Measurements from ENCODE around the gene DLL1.

Gene DLL1

DNA sequence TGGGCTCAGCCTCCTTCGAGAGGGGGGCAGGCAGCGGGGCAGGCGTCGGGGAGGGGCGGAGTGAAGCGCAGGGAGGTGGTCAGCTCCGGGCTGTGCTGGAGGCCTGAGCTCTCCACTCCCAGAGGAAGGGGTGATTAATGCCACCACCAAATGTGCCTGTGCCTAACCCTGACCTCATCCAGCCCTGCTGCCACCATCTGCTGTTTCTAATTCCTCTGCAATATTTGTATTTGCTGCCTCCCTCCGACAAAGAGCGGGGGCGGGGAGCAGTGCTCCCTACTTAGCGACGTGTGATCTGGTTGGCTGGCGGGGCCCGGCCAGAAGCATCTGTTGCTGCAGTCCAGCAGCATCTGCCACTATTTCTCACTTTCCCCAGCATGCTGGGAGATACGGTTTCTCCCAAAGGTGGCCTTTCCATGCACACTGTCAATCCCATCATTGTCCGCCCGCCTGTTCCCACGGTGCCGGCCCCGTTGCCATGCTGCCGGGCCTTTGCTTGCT, 47.0 kb downstream of the DLL1 start:
- DNase-seq (ENCODE audit: low read depth in 2 of 2), result no peak
- H3K4me3 ChIP-seq (replicated peaks in 1 of 2; ENCODE audit: low read depth in 2 of 2, low read length in 2 of 2), result no peak overlapping the region
- TF ChIP-seq, protein P1, sequence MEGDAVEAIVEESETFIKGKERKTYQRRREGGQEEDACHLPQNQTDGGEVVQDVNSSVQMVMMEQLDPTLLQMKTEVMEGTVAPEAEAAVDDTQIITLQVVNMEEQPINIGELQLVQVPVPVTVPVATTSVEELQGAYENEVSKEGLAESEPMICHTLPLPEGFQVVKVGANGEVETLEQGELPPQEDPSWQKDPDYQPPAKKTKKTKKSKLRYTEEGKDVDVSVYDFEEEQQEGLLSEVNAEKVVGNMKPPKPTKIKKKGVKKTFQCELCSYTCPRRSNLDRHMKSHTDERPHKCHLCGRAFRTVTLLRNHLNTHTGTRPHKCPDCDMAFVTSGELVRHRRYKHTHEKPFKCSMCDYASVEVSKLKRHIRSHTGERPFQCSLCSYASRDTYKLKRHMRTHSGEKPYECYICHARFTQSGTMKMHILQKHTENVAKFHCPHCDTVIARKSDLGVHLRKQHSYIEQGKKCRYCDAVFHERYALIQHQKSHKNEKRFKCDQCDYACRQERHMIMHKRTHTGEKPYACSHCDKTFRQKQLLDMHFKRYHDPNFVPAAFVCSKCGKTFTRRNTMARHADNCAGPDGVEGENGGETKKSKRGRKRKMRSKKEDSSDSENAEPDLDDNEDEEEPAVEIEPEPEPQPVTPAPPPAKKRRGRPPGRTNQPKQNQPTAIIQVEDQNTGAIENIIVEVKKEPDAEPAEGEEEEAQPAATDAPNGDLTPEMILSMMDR (IDR thresholded peaks at IDR 0.05; ENCODE audit: low read depth, low read length), result no peak

DNA sequence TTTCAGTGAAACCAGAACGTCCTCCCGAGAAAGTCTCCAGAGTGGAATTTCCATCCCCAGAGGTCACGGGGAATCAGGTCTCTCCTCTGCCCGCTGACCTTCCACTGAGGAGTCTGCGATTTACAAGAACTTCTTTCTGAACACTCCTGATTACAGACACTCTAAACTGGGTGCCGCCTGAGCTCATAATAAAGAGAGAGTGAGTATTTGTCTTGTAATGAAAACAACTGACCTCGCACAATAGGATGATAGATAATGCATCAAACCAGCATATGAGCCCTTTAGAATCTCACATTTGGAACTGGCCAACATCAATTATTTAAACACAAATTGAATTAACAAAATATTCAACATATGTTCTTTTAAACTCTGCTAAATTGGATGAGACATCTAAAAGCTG, 47.5 kb downstream of the DLL1 start:
- no peak for DNase-seq (ENCODE audit: low read depth in 2 of 2)
- no peak overlapping the region for H3K4me3 ChIP-seq (replicated peaks in 1 of 2; ENCODE audit: low read depth in 2 of 2, low read length in 2 of 2)
- TF ChIP-seq, protein P1 (IDR thresholded peaks at IDR 0.05; ENCODE audit: low read depth, low read length), result no peak

DNA sequence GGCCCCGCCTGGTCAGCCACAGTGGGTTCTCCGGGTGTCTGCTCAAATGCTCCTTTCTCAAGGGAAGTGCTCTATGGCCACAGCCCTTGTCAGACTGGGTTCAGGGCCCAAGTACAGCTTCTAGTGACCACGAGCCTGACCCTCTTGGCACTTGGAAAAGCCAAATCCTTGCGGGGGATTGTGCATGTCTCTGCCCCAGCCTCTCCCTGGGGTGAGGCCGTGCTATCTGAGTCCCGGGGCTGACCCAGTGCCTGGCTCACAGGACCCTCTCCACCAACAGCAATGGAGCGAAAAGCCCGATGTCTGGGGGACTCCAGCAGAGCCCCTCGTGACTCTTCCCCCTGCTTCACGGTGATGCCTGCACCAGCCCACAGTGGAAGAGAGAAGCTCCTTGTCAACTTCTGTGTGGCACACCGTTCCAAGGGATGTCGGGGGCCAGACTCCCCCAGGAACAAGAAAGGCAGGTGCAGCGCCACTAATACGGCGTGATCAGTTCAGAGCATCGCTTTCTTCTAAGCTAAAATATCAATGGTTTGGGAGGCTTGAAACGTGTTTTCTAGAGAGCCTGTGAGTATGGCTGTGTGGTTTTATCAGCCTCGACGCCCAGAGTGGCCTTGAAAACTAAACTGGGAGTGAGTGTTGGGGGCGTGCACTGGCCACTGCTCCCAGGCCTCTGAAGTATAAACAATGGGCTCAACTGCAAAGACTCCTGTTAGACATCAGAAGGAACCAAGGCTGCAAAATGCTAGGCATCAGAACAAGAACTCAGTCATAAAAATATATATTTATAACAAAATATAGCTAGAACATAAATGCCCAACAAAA, 51.9 kb downstream of the DLL1 start:
- DNase-seq (ENCODE audit: low read depth in 2 of 2), result no peak
- no peak overlapping the region for H3K4me3 ChIP-seq (replicated peaks in 1 of 2; ENCODE audit: low read depth in 2 of 2, low read length in 2 of 2)
- TF ChIP-seq, protein P1 (IDR thresholded peaks at IDR 0.05; ENCODE audit: low read depth, low read length), result no peak

DNA sequence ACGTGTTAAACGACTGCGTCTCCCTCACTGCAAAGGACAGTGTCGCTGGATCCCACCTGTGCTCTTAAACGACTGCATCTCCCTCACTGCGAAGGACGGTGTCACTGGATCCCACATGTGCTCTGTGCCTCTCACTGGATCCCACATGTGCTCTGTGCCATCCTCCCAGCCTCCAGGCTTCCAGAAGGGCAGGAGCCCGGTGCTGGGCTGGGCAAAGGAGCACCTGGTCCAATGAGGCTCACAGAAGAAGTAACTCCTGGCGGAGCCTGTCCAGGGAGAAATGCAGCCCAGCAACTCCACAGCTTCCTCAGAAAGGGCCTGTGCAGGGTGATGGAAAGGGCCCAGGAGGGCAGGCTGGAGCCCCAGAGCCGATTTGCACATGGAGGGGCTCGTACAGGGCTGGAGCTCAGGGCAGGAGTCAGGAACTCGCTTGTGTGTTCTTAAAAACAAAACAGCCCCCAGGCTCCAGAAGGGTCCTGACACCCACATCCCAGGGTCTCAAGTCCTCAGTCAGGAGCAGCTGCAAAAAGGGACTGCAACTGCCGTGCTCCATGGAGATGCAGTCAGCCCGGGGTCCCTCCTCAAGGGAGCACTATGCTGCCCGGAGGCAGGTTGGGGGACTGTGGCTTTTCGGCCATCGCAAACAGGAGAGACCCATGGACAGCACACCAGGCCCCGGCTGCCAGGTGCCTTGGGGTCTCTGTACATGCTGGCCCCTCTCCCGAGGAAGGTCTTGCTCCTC, 52.7 kb downstream of the DLL1 start:
- no peak for DNase-seq (ENCODE audit: low read depth in 2 of 2)
- H3K4me3 ChIP-seq (replicated peaks in 1 of 2; ENCODE audit: low read depth in 2 of 2, low read length in 2 of 2), result no peak overlapping the region
- TF ChIP-seq, protein P1 (IDR thresholded peaks at IDR 0.05; ENCODE audit: low read depth, low read length), result no peak

DNA sequence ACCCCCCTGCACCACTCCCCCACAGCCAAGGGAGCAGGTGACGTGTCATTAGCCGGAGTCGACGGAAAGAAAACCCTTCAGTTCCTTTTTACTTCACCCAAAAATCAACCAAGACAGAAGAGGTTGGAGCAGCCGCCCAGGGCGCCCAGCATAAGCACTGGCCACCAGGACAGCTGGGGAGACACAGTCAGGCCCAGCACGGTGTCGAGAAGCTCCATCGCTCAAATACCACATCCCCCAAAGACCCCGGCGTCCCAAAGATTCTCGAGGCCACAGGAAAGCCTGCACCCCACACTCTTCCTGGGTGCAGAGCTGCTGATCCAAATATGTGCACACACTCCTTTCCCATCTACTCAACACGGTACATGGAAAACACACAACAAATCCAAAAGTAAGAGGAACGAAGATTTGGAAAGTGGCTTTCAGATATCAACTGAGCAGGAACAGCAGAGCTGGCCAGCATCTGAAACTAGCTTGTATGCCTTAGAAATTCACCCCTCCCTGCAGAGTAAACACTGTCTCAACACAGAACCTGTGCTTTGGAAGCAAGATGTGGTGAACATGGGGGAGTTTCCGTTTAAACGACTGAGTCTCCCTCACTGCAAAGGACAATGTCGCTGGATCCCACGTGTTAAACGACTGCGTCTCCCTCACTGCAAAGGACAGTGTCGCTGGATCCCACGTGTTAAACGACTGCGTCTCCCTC, 54.6 kb downstream of the DLL1 start:
- H3K4me3 ChIP-seq (replicated peaks in 1 of 2; ENCODE audit: low read depth in 2 of 2, low read length in 2 of 2), result no peak overlapping the region
- TF ChIP-seq, protein P1 (IDR thresholded peaks at IDR 0.05; ENCODE audit: low read depth, low read length), result no peak
- DNase-seq (ENCODE audit: low read depth in 2 of 2), result no peak

DNA sequence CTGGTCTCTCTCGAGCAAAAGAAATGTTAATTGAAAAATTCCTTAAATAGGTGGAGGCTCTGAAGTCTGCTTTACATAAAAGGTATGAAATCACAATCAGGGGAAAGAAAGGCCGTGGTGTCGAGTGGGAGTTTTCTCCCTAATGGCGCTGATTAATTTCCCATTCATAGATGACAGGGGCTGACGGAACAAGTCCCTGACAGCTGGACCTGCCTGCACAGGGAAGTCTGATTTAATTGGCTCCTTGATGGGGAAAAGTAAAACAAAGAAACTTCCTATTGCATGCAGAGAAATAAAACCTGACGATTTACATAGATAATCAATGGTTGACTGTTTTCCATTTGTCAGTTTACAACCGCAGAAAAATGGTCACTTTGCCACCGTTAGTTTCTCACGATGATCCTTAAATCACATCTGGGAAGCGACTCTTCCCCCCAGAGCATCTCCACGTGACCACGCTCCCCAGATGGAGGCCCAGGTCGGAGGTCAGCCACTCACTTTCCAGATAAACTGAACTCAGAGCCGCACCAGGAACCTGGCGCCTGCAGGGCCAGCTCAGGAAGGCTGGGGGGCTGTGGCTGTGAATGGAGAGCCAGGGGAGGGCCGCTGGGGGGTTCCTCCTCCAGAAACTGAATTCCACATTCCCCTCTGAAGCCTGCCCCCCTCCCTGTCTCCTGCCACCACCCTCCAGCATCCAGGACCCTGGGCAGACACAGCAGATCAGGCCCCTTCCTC, 55.3 kb downstream of the DLL1 start:
- H3K4me3 ChIP-seq (replicated peaks in 1 of 2; ENCODE audit: low read depth in 2 of 2, low read length in 2 of 2), result no peak overlapping the region
- TF ChIP-seq, protein P1 (IDR thresholded peaks at IDR 0.05; ENCODE audit: low read depth, low read length), result no peak
- DNase-seq (ENCODE audit: low read depth in 2 of 2), result no peak
